ENCODE measurements around the gene SPATA13.

SPATA13 gene

GRCh38 chr13:24128112-24128511 lies 32.4 kb upstream of the SPATA13 start:
- no peaks in the 10 kb centered on the region for H3K27me3 ChIP-seq (replicated peaks)
- in situ Hi-C loops (cut with HindIII; ENCODE audit: low pct_ligation_motif_present, low sequenced_read_pairs) = no loop called here
- H3K4me3 ChIP-seq (ENCODE audit: low read depth, low read length) = no peak overlapping the region
- no peak overlapping the region for H3K27ac ChIP-seq
- no peak for DNase-seq
- TF ChIP-seq, protein P1, sequence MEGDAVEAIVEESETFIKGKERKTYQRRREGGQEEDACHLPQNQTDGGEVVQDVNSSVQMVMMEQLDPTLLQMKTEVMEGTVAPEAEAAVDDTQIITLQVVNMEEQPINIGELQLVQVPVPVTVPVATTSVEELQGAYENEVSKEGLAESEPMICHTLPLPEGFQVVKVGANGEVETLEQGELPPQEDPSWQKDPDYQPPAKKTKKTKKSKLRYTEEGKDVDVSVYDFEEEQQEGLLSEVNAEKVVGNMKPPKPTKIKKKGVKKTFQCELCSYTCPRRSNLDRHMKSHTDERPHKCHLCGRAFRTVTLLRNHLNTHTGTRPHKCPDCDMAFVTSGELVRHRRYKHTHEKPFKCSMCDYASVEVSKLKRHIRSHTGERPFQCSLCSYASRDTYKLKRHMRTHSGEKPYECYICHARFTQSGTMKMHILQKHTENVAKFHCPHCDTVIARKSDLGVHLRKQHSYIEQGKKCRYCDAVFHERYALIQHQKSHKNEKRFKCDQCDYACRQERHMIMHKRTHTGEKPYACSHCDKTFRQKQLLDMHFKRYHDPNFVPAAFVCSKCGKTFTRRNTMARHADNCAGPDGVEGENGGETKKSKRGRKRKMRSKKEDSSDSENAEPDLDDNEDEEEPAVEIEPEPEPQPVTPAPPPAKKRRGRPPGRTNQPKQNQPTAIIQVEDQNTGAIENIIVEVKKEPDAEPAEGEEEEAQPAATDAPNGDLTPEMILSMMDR (IDR thresholded peaks at IDR 0.05; ENCODE audit: low read depth, low read length, missing control alignments) = no peak
- no peaks in the 10 kb centered on the region for H3K36me3 ChIP-seq (replicated peaks)

DNA sequence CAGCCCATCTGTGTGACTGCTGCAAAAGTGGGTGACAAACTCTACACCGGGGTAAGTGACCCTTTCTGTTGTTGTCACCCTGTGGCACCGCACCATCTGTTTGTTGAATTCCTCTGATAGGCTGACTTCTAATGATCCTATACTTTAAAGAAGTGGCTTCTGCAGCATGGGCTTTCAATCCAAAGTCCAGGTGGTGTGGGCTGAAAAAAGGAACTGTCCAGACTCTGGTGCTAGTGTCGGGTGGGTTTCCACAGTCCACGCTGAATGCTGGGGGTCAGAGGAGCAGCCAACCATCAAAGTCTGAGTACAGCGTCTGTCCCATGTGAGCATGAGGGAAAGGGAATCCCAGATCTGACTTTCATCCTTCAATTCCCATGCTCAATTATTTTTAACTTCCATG lies 31.6 kb upstream of the SPATA13 start:
- Histone ChIP-seq H3K27ac (no peak overlapping the region), H3K4me3 (ENCODE audit: low read depth, low read length) (no peak overlapping the region), H3K36me3 (replicated peaks) (no peaks in the 10 kb centered on the region), H3K27me3 (replicated peaks) (no peaks in the 10 kb centered on the region)
- in situ Hi-C loops (cut with HindIII; ENCODE audit: low pct_ligation_motif_present, low sequenced_read_pairs) = no loop called here
- TF ChIP-seq, protein P1 (IDR thresholded peaks at IDR 0.05; ENCODE audit: low read depth, low read length, missing control alignments) = no peak
- DNase-seq = no peak

DNA sequence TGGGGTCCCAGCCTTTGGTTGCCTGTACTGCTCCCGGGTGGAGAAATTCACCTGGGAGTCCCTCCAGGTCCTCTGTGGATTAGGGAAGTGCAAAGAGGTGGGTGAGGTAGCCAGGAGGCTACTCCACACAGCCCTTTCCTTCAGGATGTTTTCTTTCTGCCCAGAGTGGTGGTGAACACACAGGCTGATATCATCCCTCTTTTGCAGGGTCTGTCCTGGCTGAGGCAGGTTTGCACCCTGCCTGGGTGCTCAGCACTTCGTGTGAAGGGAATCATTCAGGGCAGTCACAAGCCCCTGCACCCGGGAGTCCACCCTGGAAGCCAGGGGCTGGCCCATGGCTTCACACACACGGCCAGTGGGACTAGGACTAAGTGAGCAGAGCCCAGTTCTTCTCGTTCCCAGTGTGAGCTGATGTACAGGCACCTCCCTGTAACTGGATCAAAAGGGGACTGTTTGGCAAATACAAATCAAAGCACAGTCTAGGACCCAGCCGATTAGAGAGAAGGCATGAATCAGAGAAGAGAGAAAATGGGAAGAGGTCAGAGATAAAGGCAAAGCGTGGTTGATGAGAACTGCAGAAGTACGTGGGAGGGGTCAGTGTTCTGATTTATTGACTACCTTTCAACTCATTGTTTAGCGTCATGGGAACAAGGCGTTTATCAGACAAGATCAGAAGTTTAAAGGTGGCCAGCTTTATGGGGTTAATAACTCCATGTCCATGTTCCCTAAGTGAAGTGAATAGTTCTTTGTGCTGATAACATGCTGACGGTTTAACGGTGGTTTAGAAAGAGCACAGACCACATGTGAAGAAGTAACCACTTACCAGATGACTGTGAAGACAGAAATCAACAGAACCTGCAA lies 30.4 kb upstream of the SPATA13 start:
- H3K27ac ChIP-seq = no peak overlapping the region
- TF ChIP-seq, protein P1 (IDR thresholded peaks at IDR 0.05; ENCODE audit: low read depth, low read length, missing control alignments) = no peak
- H3K36me3 ChIP-seq (replicated peaks) = no peaks in the 10 kb centered on the region
- DNase-seq = no peak
- in situ Hi-C loops (cut with HindIII; ENCODE audit: low pct_ligation_motif_present, low sequenced_read_pairs) = no loop called here
- H3K4me3 ChIP-seq (ENCODE audit: low read depth, low read length) = no peak overlapping the region
- no peaks in the 10 kb centered on the region for H3K27me3 ChIP-seq (replicated peaks)

GRCh38 chr13:24131749-24132148 lies 28.8 kb upstream of the SPATA13 start:
- TF ChIP-seq, protein P1 (IDR thresholded peaks at IDR 0.05; ENCODE audit: low read depth, low read length, missing control alignments) = no peak
- in situ Hi-C loops (cut with HindIII; ENCODE audit: low pct_ligation_motif_present, low sequenced_read_pairs) = no loop called here
- H3K27me3 ChIP-seq (replicated peaks) = no peaks in the 10 kb centered on the region
- DNase-seq = no peak
- H3K27ac ChIP-seq = no peak overlapping the region
- H3K4me3 ChIP-seq (ENCODE audit: low read depth, low read length) = no peak overlapping the region
- H3K36me3 ChIP-seq (replicated peaks) = no peaks in the 10 kb centered on the region

GRCh38 chr13:24133021-24133795 lies 27.3 kb upstream of the SPATA13 start:
- in situ Hi-C loops (cut with HindIII; ENCODE audit: low pct_ligation_motif_present, low sequenced_read_pairs) = no loop called here
- DNase-seq = no peak
- H3K27me3 ChIP-seq (replicated peaks) = no peaks in the 10 kb centered on the region
- H3K36me3 ChIP-seq (replicated peaks) = no peaks in the 10 kb centered on the region
- no peak overlapping the region for H3K4me3 ChIP-seq (ENCODE audit: low read depth, low read length)
- TF ChIP-seq, protein P1 (IDR thresholded peaks at IDR 0.05; ENCODE audit: low read depth, low read length, missing control alignments) = no peak
- H3K27ac ChIP-seq = no peak overlapping the region
